GM12878 (cell line): Measurements from ENCODE around the gene SSNA1. TPM values are rescaled to one million over a fixed set of nuclear protein-coding genes. Genes with fewer than 3 reads are reported as not detected.

Experiments used
- ATAC-seq: fragments of 200-7000 bp; cut with Tn5 transposase; 3 replicates; pipeline ENCODE4 v1.9.1; 2020; ENCODE audit warnings: mild to moderate bottlenecking, moderate library complexity
- BruUV-seq: library from RNA; stranded (reverse); fragments of 400-500 nt; replicated peaks from 2 replicates; lab custom pipeline; 2021; lab: Mats Ljungman, UMichigan
- CTCF ChIA-PET: fragments of 300-600 bp; sonication (Branson Sonifier 250); formaldehyde crosslinking; extraction: SDS; loops from one replicate; lab custom pipeline; 2021; ENCODE audit warnings: inconsistent platforms; lab: Yijun Ruan, JAX
- POLR2A ChIA-PET: fragments of 350-600 bp; formaldehyde crosslinking; extraction: SDS; loops from one replicate; lab custom pipeline; 2021; ENCODE audit warnings: inconsistent platforms; lab: Charles Lee
- RAD21 ChIA-PET: fragments of 300-600 bp; sonication (Branson Sonifier 250); formaldehyde crosslinking; loops from one replicate; lab custom pipeline; 2023; ENCODE audit warnings: antibody characterized with exemption; ENCODE audit not compliant: unreplicated experiment; lab: Charles Lee
- SMC1A ChIA-PET: fragments of 300-600 bp; sonication (Branson Sonifier 250); formaldehyde crosslinking; loops from one replicate; lab custom pipeline; 2023; ENCODE audit not compliant: unreplicated experiment, uncharacterized antibody; lab: Charles Lee
- DNase-seq: peaks from one replicate; pipeline ENCODE4 v3.0.0-alpha.2; 2011; ENCODE audit warnings: low read depth, low spot score
- FAIRE-seq: peaks from 3 replicates; lab custom pipeline; 2011; peaks lifted over from hg19 to GRCh38; lab: Jason Lieb, UNC
- H2AFZ ChIP-seq: 2 replicates; pipeline ENCODE4 v1.6.0; 2011; ENCODE audit warnings: low read depth, low read length, control low read depth; ENCODE audit not compliant: control insufficient read depth
- H3K27ac ChIP-seq: 2 replicates; pipeline ENCODE4 v1.5.1; 2011; ENCODE audit warnings: control low read depth; ENCODE audit not compliant: control insufficient read depth, insufficient read depth
- H3K27me3 ChIP-seq, 2 experiments: replicated peaks in 1 of 2; 2 replicates each; pipeline versions ENCODE4 v1.6.0 to v1.6.1; 2011; ENCODE audit warnings: low read length in 1 of 2; ENCODE audit not compliant: control insufficient read depth in 2 of 2, insufficient read depth in 2 of 2
- H3K36me3 ChIP-seq, 2 experiments: 2 replicates each; pipeline ENCODE4 v1.5.1; 2011; ENCODE audit warnings: low read length in 1 of 2; ENCODE audit not compliant: control insufficient read depth in 2 of 2, insufficient read depth in 2 of 2
- H3K4me1 ChIP-seq: 2 replicates; pipeline ENCODE4 v1.6.1; 2011; ENCODE audit warnings: mild to moderate bottlenecking, low read length, moderate library complexity, mixed read lengths; ENCODE audit not compliant: control insufficient read depth, insufficient read depth
- H3K4me2 ChIP-seq: 2 replicates; pipeline ENCODE4 v1.6.0; 2011; ENCODE audit warnings: control low read depth; ENCODE audit not compliant: control insufficient read depth, insufficient read depth
- H3K4me3 ChIP-seq: fragments of 200-600 bp; sonication (generic); 2 replicates; pipeline ENCODE4 v1.5.1; 2016
- H3K79me2 ChIP-seq: 2 replicates; pipeline ENCODE4 v1.6.0; 2011; ENCODE audit warnings: low read length; ENCODE audit not compliant: control insufficient read depth, insufficient read depth
- H3K9ac ChIP-seq: 2 replicates; pipeline ENCODE4 v1.8.0; 2011; ENCODE audit warnings: low read length, control low read depth, mixed read lengths; ENCODE audit not compliant: control insufficient read depth, insufficient read depth
- H3K9me3 ChIP-seq: replicated peaks from 3 replicates; pipeline ENCODE4 v1.5.1; 2011; ENCODE audit warnings: mild to moderate bottlenecking, low read length; ENCODE audit not compliant: control insufficient read depth, insufficient read depth
- H4K20me1 ChIP-seq: 2 replicates; pipeline ENCODE4 v1.6.0; 2011; ENCODE audit not compliant: control insufficient read depth, insufficient read depth
- CREB1 ChIP-seq: IDR thresholded peaks from 2 replicates; pipeline ENCODE4 v1.6.1; 2012; ENCODE audit warnings: low read depth, mild to moderate bottlenecking, inconsistent platforms
- PAX5 ChIP-seq: IDR thresholded peaks from 2 replicates; pipeline ENCODE4 v1.6.1; 2011; ENCODE audit warnings: low read depth, low read length, borderline replicate concordance
- POLR2AphosphoS2 ChIP-seq: IDR thresholded peaks from 2 replicates; pipeline ENCODE4 v1.6.1; 2011; ENCODE audit warnings: low read depth, mild to moderate bottlenecking, low read length, improper control_type of control experiment, moderate library complexity
- RUNX3 ChIP-seq: IDR thresholded peaks from 2 replicates; pipeline ENCODE4 v1.6.1; 2012; ENCODE audit warnings: low read length, inconsistent platforms
- TARDBP ChIP-seq: IDR thresholded peaks from 2 replicates; pipeline ENCODE4 v1.6.1; 2016; ENCODE audit warnings: borderline replicate concordance
- WGBS: methylation state at CpG from one replicate; pipeline ENCODE4 v1.1.6; 2016; ENCODE audit warnings: low lambda C conversion rate; ENCODE audit not compliant: insufficient replicate concordance, insufficient coverage; ENCODE audit errors: missing lambda C conversion rate; 5-methylcytosine and 5-hydroxymethylcytosine counted together
- in situ Hi-C: fragments of 300-500 bp; cut with MboI; formaldehyde crosslinking; loops from 9 replicates; pipeline ENCODE4 v1.14.3; 2018; ENCODE audit warnings: mixed read lengths
- intact Hi-C: fragments of 100-400 bp; cut with micrococcal nuclease; formaldehyde crosslinking; loops from one replicate; pipeline ENCODE4 v1.14.2; 2022; ENCODE audit not compliant: unreplicated experiment
- polyA plus RNA-seq, 11 experiments: library from polyadenylated mRNA; depleted of rRNA in 4 of 11; unstranded in 6 of 11; stranded (reverse) in 5 of 11; fragments of >200 nt; fragmentation: Nextera tagmentation in 4 of 11; fragmentation: Illumina TruSeq in 1 of 11; extraction: Ambion mirVana in 4 of 11; extraction: Trizol in 1 of 11; gene quantifications; 1 replicate in 1 of 11; 2 replicates in 10 of 11; pipeline versions ENCODE4 v1.2.1 to v1.2.3, GENCODE V29; 2011 to 2016; ENCODE audit warnings: inconsistent platforms in 2 of 11, missing spikeins in 2 of 11, low read depth in 1 of 11
- total RNA-seq, 4 experiments: library from RNA; depleted of rRNA in 3 of 4; stranded (reverse); fragments of >200 nt in 3 of 4; fragmentation: Illumina TruSeq in 1 of 4; extraction: Trizol in 1 of 4; gene quantifications; 2 replicates each; pipeline versions ENCODE4 v1.2.1 to v1.2.3, GENCODE V29; 2013 to 2021
- TF ChIP-seq, protein P1 (sequence below): fragments of 450-650 bp; formaldehyde crosslinking; IDR thresholded peaks from 2 replicates; pipeline ENCODE4 v1.4.0; 2020; ENCODE audit warnings: mild to moderate bottlenecking, moderate library complexity
- TF ChIP-seq, protein P2 (sequence below): fragments of 450-650 bp; IDR thresholded peaks from 2 replicates; pipeline ENCODE4 v1.6.1; 2016; ENCODE audit warnings: mild to moderate bottlenecking, moderate library complexity, borderline replicate concordance
- TF ChIP-seq, protein P3 (sequence below): fragments of 450-650 bp; IDR thresholded peaks from 2 replicates; pipeline ENCODE4 v1.6.1; 2016; ENCODE audit warnings: mild to moderate bottlenecking

Gene SSNA1
- total and polyA plus RNA-seq, 10 of the 15 experiments (the other 5 are each of a cell fraction or from before 2014, with no cell fraction given) = 0.63 to 139 (median 78.0) TPM

DNA sequence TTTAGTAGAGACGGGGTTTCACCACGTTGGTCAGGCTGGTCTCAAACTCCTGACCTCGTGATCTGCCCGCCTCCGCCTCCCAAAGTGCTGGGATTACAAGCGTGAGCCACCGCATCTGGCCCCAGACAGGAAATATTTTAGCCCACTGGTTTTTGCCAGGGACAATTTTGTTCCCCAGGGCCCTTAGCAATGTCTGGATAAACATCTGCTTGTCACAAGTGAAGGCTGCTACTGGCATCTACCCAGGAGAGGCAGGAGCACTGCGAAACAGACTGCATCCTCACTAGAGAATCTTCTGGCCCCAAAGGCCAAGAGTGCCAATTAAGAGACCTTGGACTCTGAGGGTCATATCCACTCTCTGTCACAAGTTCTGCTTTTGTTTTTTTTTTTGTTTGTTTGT lies 14.5 kb downstream of the SSNA1 start (continued):
- no peak for TF ChIP-seq CREB1
- TF ChIP-seq TARDBP = no peak
- TF ChIP-seq POLR2AphosphoS2 = no peak

DNA sequence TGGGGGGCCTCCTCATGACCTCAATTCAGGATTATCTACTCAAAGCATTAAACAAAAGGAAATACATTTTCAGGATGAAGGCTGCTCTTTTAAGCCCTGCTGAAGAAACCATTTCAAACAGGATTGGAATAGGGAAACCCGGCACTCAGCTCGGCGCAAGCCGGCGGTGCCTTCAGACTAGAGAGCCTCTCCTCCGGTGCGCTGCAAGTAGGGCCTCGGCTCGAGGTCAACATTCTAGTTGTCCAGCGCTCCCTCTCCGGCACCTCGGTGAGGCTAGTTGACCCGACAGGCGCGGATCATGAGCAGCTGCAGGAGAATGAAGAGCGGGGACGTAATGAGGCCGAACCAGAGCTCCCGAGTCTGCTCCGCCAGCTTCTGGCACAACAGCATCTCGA lies 16.3 kb downstream of the SSNA1 start:
- Histone ChIP-seq H2AFZ (no peak overlapping the region), H3K9ac (peak overlapping the region; percentile 98), H3K27ac (peak overlapping the region; percentile 75), H3K4me1 (peaks cover 38% of the 10 kb centered on the region), H4K20me1 (no peaks in the 10 kb centered on the region), H3K27me3 (no peaks in the 10 kb centered on the region), H3K9me3 (no peaks in the 10 kb centered on the region), H3K4me3 (peak overlapping the region; percentile 95), H3K79me2 (peaks cover 45% of the 10 kb centered on the region), H3K4me2 (peak overlapping the region; percentile 70), H3K36me3 (0 out of 4 replicates have a peak, but pooled peaks cover 0 to 4% of the 10 kb centered on the region in 2 experiments)
- TF ChIP-seq, protein P1, sequence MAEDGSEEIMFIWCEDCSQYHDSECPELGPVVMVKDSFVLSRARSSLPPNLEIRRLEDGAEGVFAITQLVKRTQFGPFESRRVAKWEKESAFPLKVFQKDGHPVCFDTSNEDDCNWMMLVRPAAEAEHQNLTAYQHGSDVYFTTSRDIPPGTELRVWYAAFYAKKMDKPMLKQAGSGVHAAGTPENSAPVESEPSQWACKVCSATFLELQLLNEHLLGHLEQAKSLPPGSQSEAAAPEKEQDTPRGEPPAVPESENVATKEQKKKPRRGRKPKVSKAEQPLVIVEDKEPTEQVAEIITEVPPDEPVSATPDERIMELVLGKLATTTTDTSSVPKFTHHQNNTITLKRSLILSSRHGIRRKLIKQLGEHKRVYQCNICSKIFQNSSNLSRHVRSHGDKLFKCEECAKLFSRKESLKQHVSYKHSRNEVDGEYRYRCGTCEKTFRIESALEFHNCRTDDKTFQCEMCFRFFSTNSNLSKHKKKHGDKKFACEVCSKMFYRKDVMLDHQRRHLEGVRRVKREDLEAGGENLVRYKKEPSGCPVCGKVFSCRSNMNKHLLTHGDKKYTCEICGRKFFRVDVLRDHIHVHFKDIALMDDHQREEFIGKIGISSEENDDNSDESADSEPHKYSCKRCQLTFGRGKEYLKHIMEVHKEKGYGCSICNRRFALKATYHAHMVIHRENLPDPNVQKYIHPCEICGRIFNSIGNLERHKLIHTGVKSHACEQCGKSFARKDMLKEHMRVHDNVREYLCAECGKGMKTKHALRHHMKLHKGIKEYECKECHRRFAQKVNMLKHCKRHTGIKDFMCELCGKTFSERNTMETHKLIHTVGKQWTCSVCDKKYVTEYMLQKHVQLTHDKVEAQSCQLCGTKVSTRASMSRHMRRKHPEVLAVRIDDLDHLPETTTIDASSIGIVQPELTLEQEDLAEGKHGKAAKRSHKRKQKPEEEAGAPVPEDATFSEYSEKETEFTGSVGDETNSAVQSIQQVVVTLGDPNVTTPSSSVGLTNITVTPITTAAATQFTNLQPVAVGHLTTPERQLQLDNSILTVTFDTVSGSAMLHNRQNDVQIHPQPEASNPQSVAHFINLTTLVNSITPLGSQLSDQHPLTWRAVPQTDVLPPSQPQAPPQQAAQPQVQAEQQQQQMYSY = no peak
- TF ChIP-seq RUNX3 (no peak), PAX5 (no peak)
- TF ChIP-seq, protein P2, sequence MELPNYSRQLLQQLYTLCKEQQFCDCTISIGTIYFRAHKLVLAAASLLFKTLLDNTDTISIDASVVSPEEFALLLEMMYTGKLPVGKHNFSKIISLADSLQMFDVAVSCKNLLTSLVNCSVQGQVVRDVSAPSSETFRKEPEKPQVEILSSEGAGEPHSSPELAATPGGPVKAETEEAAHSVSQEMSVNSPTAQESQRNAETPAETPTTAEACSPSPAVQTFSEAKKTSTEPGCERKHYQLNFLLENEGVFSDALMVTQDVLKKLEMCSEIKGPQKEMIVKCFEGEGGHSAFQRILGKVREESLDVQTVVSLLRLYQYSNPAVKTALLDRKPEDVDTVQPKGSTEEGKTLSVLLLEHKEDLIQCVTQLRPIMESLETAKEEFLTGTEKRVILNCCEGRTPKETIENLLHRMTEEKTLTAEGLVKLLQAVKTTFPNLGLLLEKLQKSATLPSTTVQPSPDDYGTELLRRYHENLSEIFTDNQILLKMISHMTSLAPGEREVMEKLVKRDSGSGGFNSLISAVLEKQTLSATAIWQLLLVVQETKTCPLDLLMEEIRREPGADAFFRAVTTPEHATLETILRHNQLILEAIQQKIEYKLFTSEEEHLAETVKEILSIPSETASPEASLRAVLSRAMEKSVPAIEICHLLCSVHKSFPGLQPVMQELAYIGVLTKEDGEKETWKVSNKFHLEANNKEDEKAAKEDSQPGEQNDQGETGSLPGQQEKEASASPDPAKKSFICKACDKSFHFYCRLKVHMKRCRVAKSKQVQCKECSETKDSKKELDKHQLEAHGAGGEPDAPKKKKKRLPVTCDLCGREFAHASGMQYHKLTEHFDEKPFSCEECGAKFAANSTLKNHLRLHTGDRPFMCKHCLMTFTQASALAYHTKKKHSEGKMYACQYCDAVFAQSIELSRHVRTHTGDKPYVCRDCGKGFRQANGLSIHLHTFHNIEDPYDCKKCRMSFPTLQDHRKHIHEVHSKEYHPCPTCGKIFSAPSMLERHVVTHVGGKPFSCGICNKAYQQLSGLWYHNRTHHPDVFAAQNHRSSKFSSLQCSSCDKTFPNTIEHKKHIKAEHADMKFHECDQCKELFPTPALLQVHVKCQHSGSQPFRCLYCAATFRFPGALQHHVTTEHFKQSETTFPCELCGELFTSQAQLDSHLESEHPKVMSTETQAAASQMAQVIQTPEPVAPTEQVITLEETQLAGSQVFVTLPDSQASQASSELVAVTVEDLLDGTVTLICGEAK = no peak
- TF ChIP-seq, protein P3, sequence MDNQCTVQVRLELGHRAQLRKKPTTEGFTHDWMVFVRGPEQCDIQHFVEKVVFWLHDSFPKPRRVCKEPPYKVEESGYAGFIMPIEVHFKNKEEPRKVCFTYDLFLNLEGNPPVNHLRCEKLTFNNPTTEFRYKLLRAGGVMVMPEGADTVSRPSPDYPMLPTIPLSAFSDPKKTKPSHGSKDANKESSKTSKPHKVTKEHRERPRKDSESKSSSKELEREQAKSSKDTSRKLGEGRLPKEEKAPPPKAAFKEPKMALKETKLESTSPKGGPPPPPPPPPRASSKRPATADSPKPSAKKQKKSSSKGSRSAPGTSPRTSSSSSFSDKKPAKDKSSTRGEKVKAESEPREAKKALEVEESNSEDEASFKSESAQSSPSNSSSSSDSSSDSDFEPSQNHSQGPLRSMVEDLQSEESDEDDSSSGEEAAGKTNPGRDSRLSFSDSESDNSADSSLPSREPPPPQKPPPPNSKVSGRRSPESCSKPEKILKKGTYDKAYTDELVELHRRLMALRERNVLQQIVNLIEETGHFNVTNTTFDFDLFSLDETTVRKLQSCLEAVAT = 0 out of 2 replicates have a peak, but pooled peaks have one; percentile 50
- RAD21 ChIA-PET = interaction anchor here (1.1 to 1.6 kb wide), 4 partner anchors 15 to 18 kb away, joined by 3 to 9 read pairs (median 4); partner anchors contain the start of genes RNF208 and SSNA1
- in situ Hi-C loops (no loop called here), intact Hi-C loops (no loop called here)
- ATAC-seq (no peak), DNase-seq (no peak), FAIRE-seq (no peak)
- 7% methylated on average over 21 of the region's 21 CpGs for WGBS
- BruUV-seq = no TSS peak
- SMC1A ChIA-PET = interaction anchor here (1.4 to 4.6 kb wide), 2 partner anchors 17 to 19 kb away, joined by 5 to 18 read pairs; partner anchors contain the start of genes ANAPC2, CYSRT1, RNF208 and SSNA1
- POLR2A ChIA-PET = interaction anchor here (1.5 to 8.0 kb wide), 7 partner anchors 16 to 135 kb away, joined by 4 to 68 read pairs (median 6); partner anchors contain the start of genes CYSRT1, MAN1B1, NELFB and RNF208
- CTCF ChIA-PET = interaction anchor here (0.9 to 1.9 kb wide), 5 partner anchors 12 to 137 kb away, joined by 3 to 10 read pairs (median 5); partner anchors contain the start of genes RNF224 and SSNA1
